ENCODE data around the gene ERRFI1. TPM values are rescaled to one million over a fixed set of nuclear protein-coding genes. Genes with fewer than 3 reads are reported as not detected.
A peak's percentile ranks its signal among the peaks of the same experiment; 100 is the strongest.

The ERRFI1 gene
- total RNA-seq, 1 donor from 2014 or later, result 316 TPM

GRCh38 chr1:8006037-8006963 is 19.8 kb downstream of the ERRFI1 start:
- peak; percentile 58 for DNase-seq (ENCODE audit: low spot score)

GRCh38 chr1:8004803-8005573 is 21.1 kb downstream of the ERRFI1 start:
- peak; percentile 76 for DNase-seq (ENCODE audit: low spot score)
- peak; percentile 28 for ATAC-seq

More at GRCh38 chr1:8006037-8006963, 19.8 kb downstream of the ERRFI1 start:
- ATAC-seq, result no peak

- ATAC-seq, result peak; percentile 5
Measured at GRCh38 chr1:8004113-8004802, 21.9 kb downstream of the ERRFI1 start.

GRCh38 chr1:8003438-8004112 is 22.5 kb downstream of the ERRFI1 start:
- DNase-seq (ENCODE audit: low spot score), result no peak
- ATAC-seq, result no peak

More at GRCh38 chr1:8004113-8004802, 21.9 kb downstream of the ERRFI1 start:
- peak; percentile 63 for DNase-seq (ENCODE audit: low spot score)

- DNase-seq (ENCODE audit: low spot score) (no peak), ATAC-seq (no peak)
Measured at GRCh38 chr1:8002921-8003320, 23.2 kb downstream of the ERRFI1 start.

DNA sequence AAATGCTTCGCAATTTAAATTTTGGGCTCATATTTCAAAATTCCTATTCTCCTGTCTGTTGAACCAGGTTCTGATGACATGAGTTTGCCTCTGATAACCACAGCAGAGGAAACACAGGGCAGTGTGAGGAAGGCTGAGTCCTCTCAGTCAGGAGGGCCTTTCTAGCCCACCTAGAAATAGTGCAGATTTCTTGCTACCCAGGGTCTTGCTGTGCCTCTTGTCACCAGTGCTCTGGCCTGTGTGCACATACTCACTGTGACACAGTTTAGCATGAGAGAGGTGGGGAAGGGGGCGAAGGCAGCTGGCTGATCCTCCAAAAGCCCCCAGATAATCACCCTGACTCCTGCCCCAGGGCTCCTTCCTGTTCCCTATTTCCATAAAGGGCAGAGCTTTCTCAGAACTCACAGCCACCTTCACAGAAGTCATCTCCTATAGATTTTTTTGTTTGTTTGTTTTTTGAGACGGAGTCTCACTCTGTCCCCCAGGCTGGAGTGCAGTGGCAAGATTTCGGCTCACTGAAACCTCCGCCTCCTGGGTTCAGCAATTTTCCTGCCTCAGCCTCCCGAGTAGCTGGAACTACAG is 23.7 kb downstream of the ERRFI1 start:
- peak; percentile 14 for ATAC-seq

GRCh38 chr1:7995437-7995836 is 30.7 kb downstream of the ERRFI1 start:
- DNase-seq (ENCODE audit: low spot score) (no peak), ATAC-seq (no peak)

More for the DNA sequence above, 23.7 kb downstream of the ERRFI1 start:
- no peak for DNase-seq (ENCODE audit: low spot score)

GRCh38 chr1:7994827-7995226 is 31.3 kb downstream of the ERRFI1 start:
- DNase-seq (ENCODE audit: low spot score) (no peak), ATAC-seq (no peak)

GRCh38 chr1:7993593-7994479 is 32.3 kb downstream of the ERRFI1 start:
- ATAC-seq, result no peak
- DNase-seq (ENCODE audit: low spot score), result no peak

- ATAC-seq, result no peak
- no peak for DNase-seq (ENCODE audit: low spot score)
Measured at GRCh38 chr1:7992885-7993284, 33.2 kb downstream of the ERRFI1 start.

- DNase-seq (ENCODE audit: low spot score) (no peak), ATAC-seq (no peak)
Measured at GRCh38 chr1:7991504-7992440, 34.3 kb downstream of the ERRFI1 start.

GRCh38 chr1:7989762-7990428 is 36.2 kb downstream of the ERRFI1 start:
- peak; percentile 9 for ATAC-seq
- no peak for DNase-seq (ENCODE audit: low spot score)

GRCh38 chr1:7988576-7988975 is 37.5 kb downstream of the ERRFI1 start:
- ATAC-seq (no peak), DNase-seq (ENCODE audit: low spot score) (no peak)

DNA sequence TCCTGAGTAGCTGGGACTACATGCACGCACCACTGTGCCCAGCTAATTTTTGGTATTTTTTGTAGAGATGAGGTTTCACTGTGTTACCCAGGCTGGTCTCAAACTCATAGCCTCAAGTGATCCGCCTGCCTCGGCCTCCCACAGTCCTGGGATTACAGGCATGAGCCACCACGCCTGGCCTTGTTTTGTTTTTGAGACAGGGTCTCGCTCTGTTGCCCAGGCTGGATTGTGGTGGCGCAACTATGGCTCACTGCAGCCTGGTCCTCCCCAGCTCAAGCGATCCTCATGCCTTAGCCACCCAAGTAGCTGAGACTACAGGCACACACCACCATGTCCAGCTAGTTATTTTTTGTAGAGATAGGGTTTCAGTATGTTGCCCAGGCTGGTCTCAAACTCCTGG is 38.6 kb downstream of the ERRFI1 start:
- ATAC-seq, result no peak
- no peak for DNase-seq (ENCODE audit: low spot score)

GRCh38 chr1:7985851-7986612 is 40.1 kb downstream of the ERRFI1 start:
- DNase-seq (ENCODE audit: low spot score) (no peak), ATAC-seq (no peak)

- DNase-seq (ENCODE audit: low spot score) (no peak), ATAC-seq (no peak)
Measured at GRCh38 chr1:7984811-7985210, 41.3 kb downstream of the ERRFI1 start.

Measured in left lobe of liver (tissue), 2 donors.